ENCODE data around the gene FBXL14.

Gene FBXL14

DNA sequence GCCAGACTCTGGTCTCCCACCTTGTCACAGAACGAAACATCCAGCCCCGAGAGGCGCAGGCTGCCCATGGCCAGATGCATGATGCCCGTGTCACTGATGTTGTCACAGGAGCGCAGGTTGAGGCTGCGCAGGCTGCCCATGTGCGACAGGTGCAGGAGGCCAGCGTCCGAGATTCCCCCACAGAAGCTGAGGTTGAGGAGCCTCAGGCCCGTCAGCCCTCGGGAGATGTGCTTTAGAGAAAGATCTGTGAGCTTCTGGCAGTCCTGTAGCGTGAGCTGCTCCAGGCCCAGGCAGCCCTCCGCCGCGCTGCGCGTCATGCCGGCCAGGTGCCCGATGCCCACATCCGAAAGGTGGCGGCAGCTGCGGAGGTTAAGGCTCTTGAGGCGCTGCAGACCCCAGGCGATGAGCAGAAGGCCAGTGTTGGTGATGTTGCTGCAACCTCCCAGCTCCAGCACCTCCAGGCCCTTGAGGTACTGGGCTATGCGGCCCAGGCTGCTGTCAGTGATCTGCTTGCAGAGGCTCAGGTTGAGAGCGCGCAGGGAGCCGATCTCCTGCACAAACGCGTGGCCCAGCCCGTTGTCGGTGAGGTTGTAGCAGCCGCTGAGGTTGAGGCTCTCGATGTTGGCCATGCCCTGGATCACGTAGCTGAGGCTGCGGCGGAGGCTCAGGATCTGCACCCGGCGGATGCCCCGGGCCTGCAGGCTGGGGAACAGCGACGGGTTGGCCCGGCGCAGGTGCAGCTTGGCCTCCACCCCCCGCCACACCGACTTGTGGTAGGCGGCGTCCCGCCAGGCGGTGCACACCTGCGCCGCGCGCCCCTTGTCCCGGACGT is 991 bp downstream of the FBXL14 start:
- no peak for DNase-seq (ENCODE audit: low read depth in 2 of 2)

DNA sequence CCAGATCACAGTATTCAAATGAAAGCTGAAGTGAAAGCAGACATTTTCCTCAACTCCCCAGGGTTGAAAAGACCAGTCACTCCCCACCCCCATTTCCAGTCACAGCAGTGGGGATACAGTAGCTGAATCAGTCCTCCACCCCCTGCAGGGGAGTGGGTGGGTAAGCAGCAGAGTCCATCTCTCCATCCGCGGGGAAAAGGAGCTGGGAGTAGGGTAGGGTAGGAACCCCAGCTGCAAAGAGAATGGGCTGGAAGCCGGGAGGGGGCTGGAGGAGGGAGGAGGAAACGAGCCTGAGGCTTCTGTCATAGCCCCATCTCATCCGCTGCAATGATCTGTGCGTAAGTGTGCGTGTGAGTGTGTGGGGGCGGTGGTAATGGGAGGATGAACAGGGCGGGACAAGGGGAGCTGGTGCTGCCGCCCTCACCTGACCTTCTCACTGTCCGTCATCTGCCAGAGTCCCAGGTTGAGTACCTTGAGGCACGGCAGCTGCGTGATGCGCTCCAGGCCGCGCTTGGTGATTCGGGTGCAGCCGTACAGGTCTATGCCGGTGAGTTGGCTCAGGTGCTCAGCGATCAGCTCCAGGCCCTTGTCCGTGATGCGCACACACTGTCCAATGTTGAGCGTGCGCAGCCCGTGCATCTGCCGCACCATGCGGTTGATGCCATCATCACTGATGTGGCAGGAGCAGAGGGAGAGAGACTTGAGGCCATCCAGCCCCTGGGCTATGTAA is 1.8 kb downstream of the FBXL14 start:
- no peak for DNase-seq (ENCODE audit: low read depth in 2 of 2)

DNA sequence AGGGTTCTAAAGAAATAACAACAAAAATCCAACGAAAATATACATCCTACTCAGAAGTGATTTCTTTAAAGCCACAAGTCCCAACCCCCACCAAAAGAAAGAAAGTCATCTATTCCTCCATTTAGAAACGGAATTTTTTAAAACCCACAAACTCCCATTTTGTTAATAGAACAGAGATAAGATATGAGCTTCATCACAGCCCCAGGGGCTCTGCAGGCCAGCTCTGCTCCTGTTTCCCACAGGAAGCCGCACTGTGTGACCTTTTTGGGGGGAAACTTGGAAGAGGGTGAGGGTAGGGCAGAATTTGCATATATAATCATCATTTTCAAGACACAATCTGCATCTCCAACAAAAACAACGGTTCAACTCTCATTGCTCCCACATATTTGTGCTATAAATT is 2.8 kb downstream of the FBXL14 start:
- no peak for DNase-seq (ENCODE audit: low read depth in 2 of 2)

DNA sequence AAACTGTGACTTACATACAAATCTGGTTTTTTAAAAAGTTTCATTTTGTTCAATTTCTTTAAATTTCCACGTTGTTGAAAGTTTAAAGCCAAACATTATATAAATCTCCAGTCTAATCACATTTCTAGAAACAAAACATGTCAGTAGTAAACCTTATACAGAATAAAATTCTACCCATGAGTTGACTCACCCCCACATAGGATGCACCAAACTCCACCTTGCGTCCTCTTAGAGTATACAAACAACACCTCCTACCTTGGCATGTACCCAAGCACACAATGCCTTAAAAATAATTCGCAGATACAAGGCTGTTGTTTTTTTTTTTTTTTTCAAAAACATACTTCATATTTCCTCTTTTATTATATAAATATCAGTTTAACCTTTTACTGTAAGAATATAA is 3.3 kb downstream of the FBXL14 start:
- DNase-seq (ENCODE audit: low read depth in 2 of 2) = no peak

DNA sequence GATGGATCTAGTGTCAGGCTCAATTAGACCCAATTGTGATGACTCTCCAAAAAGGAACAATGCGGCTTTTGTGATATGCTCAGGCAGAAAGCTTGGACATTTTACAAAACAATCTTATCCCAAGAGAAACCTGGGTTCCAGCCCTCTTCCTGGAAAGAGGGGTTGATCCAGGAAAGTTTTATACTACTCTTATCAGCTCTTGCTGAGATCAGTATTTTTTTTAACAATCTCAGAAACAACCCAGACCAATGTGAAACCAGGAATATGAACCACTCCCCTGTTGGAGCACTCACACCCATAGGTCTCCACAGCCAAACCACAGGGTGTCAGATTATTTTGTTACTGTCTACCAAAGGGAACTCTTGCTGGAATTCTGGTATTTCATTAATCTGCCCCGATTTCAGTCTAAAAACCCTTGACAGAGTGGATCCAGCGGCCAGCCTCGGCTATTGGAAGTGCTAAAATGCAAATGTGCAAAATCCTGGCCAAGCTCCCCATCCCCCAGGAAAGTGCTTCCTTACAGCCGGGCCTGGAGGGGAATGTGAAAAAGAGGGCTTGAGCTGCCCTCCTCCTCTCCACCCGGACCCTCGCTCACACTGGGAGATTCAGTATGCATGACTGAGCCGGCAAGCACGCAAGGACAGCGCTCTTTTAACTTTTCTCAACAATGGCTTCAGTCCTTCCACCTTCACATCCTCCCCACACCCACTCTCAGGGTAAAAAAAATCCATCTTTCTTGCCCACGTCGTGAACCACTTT is 4.0 kb downstream of the FBXL14 start:
- no peak for DNase-seq (ENCODE audit: low read depth in 2 of 2)

DNA sequence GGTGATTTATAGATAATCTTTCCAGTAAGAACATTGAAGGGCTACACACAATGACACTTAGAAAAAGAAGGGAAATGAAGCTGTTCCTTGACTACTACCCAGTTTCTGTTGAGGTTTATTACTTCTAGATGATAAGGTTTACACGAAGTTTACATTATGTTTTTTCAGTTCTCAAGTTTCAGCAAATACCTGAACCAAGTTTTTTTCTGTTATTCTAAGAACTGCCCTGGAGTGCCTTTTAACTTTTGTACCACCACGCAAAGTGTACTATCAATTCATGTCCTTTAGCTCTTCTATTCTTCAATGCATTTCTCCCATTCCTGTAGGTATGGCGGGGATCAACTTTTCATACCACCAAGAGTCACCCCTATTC is 5.8 kb downstream of the FBXL14 start:
- DNase-seq (ENCODE audit: low read depth in 2 of 2) = no peak

DNA sequence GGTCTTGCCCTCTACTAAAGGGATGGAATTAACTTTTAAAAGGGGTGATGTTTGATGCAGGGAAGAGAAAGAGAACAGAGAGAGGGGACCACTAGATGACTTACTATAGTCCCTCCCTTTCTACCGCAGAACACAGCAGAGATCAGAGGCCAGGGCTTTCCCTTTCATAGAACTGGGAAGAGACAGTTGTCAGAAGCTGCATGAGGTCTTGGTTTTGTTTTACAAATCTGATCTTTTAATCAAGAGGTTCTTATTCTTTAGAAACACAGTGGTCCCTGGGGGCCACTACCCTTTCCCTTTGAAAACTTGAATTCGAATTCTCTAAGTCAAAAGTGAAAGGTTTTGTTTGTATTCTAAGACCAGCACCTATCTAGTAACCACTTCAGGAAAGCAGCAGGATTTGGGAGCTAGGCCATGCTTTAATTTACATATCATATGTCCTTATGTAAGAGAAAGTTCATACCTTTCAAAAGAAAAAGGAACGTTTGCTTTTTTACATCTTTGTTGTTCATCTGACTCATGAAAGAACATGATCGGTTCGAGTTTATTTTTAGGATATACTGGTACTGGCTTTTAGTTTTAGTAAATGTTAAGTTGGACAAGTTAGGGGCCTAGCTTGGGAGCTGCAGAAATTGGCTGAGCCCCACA is 6.3 kb downstream of the FBXL14 start:
- no peak for DNase-seq (ENCODE audit: low read depth in 2 of 2)

DNA sequence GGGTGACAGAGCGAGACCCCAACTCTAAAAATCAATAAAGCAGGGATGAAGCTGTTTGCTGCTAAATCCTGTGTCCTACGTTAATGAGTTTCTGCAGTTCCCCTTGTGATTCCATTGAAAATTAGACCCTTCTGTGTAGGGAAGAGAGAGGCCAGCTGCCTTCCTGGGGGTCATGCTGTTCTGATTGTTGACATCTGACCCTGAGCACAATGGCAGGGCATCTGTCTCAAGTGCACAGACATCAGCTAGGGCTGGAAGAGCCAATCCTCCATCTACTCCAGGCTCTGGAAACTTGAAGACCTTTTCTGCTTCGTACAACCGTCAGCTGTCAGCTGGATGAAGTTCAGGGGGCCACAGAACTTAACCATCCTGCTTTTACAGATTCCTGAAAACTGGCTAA is 10.1 kb downstream of the FBXL14 start:
- no peak for DNase-seq (ENCODE audit: low read depth in 2 of 2)

DNA sequence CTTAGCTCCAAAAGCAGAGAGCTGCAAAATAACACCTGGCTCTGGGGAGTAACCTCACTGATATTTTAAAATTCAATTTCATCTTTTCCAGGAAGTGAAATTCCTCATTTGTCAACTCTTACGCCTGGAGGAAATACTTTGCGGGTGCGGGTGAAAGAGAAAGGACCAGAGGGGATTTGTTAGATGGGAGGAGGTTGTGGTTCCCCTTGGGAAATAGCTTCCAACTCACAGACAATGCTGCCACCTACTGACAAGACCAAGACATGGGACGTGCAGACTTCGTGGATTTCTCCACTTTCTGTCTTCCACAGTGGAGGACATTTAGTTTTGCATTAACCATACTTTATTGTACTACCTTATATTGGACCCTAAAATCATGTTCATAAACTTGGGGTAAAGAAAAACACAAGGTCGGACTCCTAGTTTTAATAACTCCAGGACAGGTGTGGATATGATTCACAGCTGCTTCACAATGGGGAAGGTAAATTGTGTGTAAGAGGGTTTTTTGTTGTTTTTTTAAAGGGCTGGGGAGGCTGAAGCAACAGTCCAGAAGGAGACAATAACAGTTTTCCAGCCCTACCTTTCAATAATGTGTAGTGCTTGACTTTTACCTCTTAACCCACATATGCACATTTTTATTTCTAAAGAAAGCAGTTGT is 10.8 kb downstream of the FBXL14 start:
- DNase-seq (ENCODE audit: low read depth in 2 of 2) = no peak

DNA sequence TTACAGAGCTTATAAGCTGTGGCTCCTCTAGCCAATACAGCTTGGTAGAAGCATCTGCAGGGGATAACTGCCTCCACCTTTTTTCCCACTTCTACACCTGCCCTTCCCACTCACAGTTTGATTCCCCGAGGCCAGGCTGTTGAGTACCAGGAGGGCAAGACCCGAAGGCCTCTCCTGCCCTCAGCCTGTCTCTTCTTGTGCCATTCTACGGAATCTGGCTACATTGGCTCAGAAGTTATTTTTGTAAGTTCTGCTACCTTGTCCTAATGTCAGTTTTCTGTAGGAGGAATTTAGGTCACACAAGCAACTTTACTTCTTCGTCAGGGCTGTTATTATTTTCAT is 11.7 kb downstream of the FBXL14 start:
- DNase-seq (ENCODE audit: low read depth in 2 of 2) = no peak

DNA sequence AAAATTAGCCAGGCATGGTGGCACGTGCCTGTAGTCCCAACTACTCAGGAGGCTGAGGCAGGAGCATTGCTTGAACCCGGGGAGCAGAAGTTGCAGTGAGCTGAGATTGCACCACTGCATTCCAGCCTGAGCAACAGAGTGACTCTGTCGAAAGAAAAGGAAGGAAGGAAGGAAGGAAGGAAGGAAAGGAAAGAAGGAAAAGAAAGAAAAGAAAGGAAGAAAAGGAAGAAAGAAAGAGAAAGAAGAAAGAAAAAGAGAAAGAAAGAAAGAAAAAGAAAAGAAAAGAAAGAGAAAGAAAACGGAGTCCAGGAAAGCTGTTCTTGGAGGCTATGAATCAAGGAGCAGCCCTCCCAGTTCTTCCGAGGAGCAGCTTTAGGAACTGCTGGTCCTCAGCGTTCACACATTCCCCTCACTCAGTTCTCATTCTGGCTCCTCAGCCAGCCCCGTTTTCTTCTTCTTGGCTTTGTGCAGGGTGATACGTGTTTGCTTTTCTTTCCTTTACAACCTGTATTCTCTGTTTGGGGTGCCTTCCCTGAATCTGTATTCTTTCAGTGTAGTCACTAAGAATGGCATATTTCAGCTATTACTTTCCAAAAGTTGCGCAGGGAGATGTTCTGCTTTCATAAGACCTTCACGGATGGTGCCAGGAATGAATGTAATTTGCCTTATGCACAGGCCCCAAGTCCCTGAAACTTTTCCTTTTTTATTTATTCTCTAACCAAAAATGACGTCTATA is 12.2 kb downstream of the FBXL14 start:
- no peak for DNase-seq (ENCODE audit: low read depth in 2 of 2)

DNA sequence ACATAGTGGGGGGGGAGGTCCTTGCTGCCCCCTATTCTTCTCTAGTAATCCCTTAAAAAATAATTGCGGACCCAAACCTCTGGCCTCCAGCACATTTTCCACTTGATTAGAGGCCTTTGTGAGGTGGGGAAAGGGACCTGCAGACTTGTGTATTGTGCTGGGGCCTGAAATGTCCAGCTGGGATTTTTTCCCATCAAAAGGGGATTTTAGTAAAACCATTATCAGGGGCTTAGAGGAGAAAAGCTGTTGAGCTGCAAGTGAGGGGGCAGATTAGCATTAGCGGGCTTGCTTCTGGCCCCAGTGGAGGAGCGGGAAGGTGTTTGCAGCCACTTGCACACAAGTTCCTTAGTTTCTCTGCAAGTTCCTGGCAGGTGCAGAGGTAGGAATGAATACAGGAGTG is 13.9 kb downstream of the FBXL14 start:
- no peak for DNase-seq (ENCODE audit: low read depth in 2 of 2)

DNA sequence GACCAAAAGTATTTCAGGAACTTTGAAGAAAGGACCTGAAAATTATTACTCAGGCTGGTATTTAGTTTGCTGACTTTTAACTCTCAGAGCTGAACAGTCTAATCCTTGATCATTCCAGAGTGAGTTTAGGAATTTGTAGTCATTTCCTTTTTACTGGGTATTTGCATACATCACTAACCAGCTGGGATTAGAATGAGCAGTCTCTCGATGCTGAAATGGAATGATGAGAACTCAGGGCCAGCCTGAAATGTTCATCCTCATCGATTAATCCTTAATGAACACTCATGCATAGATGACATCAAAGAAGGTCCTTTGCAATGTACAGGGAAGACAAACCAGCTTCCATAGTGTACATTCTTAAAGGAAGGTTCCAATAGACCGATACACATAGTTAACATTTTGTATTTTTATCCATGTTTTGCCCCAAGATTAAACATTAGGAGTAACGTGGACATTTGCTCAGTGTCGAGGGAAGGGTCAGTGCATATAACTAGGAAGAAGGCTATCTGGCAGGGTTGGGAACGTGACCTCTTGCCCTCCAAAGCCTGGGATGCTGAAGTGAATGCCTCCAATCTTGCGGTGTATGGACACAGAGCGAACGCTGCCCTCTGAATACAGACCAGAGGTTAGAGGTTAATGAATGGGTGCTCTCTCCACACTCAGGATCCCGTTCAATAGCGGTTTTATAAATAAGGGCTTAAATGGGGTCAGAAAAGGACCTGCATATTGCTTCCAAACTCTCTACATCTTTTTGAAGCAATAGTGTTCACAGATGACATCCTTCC is 14.5 kb downstream of the FBXL14 start:
- DNase-seq (ENCODE audit: low read depth in 2 of 2) = no peak

DNA sequence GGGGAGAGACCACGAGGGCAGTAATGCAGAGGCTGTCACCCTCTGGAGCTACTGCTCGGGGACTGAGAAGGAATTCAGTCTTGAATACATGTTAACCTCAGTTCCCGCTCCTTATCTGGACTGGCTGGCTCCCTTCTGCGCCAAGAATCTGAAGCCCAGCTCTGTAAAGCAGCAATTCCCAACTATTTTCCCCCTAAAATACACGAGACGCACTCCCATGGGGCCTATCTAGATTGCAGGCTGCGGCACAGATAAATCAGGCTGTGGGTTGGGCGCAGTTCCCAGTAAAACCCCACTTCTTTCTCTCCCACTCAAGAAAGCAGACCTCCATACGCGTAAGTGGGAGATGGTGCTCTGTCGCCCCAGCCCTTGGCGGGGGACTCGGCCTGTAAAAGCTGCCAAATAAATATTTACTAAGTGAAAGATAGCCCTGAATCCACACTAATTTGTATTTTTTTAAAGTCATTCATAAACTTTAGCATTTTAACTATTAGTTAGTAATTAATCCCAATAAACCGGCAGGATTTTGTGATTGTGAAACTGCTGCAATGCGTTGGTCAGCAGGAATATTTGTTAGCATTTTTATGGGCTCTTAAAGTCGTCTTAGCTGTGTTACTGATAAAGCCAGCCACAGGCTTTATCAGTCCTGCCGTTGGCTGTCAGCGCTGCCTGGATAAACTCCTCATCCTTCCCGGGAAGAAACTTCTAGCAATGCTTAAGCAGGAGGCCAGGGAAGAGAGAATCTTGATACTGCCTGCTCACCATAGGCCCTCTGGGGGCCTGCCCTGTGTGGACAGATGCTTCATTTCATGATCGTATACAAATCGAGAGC is 17.8 kb downstream of the FBXL14 start:
- DNase-seq (ENCODE audit: low read depth in 2 of 2) = no peak

DNA sequence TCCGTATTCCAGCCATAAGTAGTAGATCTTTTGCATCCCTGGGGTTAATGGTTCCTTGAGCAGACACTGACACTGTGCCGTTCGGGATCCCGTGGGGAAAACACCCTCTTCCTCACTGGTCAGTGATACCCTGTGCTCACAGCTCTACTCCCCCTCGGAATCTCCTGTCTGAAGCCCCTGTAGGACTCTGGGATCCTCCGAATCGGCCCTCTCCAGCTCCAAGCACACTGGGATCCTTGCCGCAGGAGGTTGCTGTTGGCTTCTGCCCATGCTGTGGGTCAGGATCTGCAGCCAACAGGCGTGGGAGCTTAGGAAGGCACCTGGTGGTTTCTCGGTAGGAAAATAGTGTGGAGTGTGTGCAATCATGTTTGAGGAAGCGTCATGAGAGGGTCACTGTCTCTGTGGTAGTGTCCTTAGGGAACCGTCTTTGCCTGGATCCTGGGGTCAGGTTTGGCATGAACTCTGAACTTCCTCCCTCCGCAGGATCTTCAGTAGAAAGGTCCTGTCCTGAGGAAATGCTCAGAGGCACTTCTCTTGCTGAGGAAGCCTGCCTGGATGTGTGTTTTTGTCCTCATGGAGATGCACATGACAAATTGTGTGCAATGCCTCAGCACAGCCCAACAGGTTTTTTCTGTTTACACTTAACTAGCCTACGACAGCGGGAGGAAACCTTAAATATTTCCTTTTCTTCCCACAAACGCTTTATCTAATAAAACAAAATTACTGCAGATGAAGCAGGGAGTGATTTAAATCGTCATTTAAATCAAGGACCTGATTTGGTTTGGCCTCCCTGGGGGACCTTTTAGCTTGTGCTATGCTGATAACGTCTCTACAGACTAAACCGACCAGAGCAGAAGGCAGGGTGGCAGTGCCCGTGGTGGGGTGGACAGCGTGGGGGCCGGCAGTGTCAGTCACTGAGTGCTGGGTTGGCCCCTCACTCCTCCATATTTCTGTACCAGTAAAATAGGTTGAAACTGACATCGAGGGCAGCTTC is 18.7 kb downstream of the FBXL14 start:
- no peak for DNase-seq (ENCODE audit: low read depth in 2 of 2)

DNA sequence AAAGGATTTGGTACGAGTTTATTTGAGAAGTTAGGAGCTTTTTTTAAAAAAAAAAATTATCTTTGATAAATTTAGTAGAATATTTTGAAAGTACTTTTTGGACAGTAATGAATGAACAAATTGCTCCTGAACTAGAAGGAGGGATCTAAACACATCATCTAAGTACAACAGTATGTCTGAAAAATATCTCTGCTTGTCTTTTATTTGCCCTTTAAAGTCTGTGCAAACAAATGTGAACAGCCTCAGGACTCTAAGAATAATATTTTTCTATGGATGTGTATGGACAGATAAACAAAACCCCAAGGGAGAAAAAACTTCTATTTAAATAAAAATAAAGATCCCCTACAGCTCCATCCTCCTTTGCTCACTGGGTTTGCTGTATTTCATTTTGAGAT is 19.5 kb downstream of the FBXL14 start:
- no peak for DNase-seq (ENCODE audit: low read depth in 2 of 2)

DNA sequence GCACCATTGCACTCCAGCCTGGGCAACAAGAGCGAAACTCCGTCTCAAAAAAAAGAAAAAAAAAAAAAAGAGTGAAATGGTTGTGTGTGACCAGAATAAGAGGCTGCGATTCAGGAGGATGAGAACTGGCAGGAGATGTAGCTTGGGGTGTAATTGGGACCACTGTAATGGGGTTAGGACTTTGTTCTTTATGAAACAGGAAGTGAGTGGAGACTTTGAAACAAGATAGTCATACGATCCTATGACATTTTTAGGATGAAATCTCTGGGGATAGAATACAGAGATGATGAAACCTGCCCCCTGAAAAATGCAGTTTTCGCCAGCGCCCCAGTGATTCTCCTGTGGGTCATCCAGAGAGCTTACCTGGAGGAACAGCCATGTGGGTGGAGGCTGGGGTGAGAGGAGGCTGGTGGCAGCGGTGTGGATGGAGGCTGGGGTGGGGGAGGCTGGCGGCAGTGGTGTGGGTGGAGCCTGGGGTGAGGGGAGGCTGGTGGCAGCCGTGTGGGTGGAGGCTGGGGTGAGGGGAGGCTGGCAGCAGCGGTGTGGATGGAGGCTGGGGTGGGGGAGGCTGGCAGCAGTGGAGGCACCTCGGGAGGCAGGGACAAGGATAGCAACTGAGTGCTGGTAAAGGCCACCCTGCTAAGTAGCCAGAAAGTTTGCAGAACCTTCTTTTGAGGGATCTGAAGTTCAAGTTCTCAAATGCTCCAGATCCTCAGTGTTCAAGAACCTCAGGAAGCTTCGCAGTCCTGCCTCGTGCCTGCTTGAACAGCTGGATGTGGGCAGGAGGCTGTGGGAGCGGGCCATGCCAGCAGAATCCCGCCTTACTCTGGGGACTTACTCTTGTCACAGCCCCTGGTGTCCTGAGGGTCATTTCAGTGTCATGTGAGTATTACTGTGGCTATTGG is 20.2 kb downstream of the FBXL14 start:
- no peak for DNase-seq (ENCODE audit: low read depth in 2 of 2)

Measured in stimulated activated CD4-positive, alpha-beta T cell treated with anti-CD3 and anti-CD28 coated beads, Interleukin-1b, Interleukin-23, amount 100 ng/mL, for 1 hour (primary cell).